Peyer's patch (tissue), 4 donors: ENCODE measurements around the gene GPX4. TPM values are rescaled to one million over a fixed set of nuclear protein-coding genes. Genes with fewer than 3 reads are reported as not detected.

Source experiments
- DNase-seq, 3 donors: peaks; one replicate each; pipeline ENCODE4 v3.0.0-alpha.2; 2017 to 2019
- H3K27ac ChIP-seq, 4 donors: fragments of 200-600 bp; sonication (generic); one replicate each; pipeline ENCODE4 v1.5.1; 2016 to 2019
- H3K27me3 ChIP-seq, 2 donors: fragments of 200-600 bp; sonication (generic); one replicate each; pipeline ENCODE4 v1.5.1; 2019
- H3K36me3 ChIP-seq, 3 donors: fragments of 200-600 bp; sonication (generic); one replicate each; pipeline ENCODE4 v1.5.1; 2016 to 2019
- H3K4me1 ChIP-seq, 4 donors: fragments of 200-600 bp; sonication (generic); one replicate each; pipeline ENCODE4 v1.5.1; 2016 to 2019
- H3K4me3 ChIP-seq, 4 donors: fragments of 200-600 bp; sonication (generic); 1 replicate in 3 of 4; 2 replicates in 1 of 4; pipeline ENCODE4 v1.5.1; 2016 to 2019; ENCODE audit warnings: mild to moderate bottlenecking in 1 of 4
- H3K9me3 ChIP-seq, 4 donors: fragments of 200-600 bp; sonication (generic); one replicate each; pipeline ENCODE4 v1.5.1; 2016 to 2019; ENCODE audit warnings: mild to moderate bottlenecking in 1 of 4
- POLR2A ChIP-seq, 2 donors: fragments of 450-650 bp; IDR thresholded peaks; one replicate each; pipeline ENCODE4 v1.5.1; 2017; ENCODE audit warnings: antibody characterized with exemption in 2 of 2, mild to moderate bottlenecking in 2 of 2, moderate library complexity in 2 of 2
- total RNA-seq, 4 donors: library from RNA; depleted of rRNA; stranded (reverse); fragments of >200 nt; gene quantifications; one replicate each; pipeline ENCODE4 v1.1.0, GENCODE V29; 2016
- TF ChIP-seq, protein P1 (sequence below), 6 experiments: fragments of 450-650 bp in 4 of 6; fragments of 200-600 bp in 2 of 6; sonication (generic) in 1 of 6; IDR thresholded peaks; one replicate each; pipeline ENCODE4 v1.5.1; 2017 to 2019; ENCODE audit warnings: antibody characterized with exemption in 6 of 6, mild to moderate bottlenecking in 3 of 6, moderate library complexity in 1 of 6

The GPX4 gene
- total RNA-seq, 4 donors from 2014 or later, result 258 to 493 (median 326) TPM

- TF ChIP-seq POLR2A (IDR thresholded peaks at IDR 0.05), result no peak
- TF ChIP-seq, protein P1, sequence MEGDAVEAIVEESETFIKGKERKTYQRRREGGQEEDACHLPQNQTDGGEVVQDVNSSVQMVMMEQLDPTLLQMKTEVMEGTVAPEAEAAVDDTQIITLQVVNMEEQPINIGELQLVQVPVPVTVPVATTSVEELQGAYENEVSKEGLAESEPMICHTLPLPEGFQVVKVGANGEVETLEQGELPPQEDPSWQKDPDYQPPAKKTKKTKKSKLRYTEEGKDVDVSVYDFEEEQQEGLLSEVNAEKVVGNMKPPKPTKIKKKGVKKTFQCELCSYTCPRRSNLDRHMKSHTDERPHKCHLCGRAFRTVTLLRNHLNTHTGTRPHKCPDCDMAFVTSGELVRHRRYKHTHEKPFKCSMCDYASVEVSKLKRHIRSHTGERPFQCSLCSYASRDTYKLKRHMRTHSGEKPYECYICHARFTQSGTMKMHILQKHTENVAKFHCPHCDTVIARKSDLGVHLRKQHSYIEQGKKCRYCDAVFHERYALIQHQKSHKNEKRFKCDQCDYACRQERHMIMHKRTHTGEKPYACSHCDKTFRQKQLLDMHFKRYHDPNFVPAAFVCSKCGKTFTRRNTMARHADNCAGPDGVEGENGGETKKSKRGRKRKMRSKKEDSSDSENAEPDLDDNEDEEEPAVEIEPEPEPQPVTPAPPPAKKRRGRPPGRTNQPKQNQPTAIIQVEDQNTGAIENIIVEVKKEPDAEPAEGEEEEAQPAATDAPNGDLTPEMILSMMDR (IDR thresholded peaks at IDR 0.05), result no peak
- Histone ChIP-seq H3K27me3 (peaks cover 0 to 21% of the 10 kb centered on the region in 2 donors), H3K36me3 (no peaks in the 10 kb centered on the region), H3K4me3 (no peak overlapping the region), H3K27ac (no peak overlapping the region), H3K9me3 (no peaks in the 10 kb centered on the region), H3K4me1 (peaks cover 0 to 40% (median 25%) of the 10 kb centered on the region in 4 donors)
- DNase-seq, result no peak
Measured at GRCh38 chr19:1063909-1064660, 39.7 kb upstream of the GPX4 start.

- Histone ChIP-seq H3K36me3 (no peaks in the 10 kb centered on the region), H3K27me3 (peaks cover 0 to 21% of the 10 kb centered on the region in 2 donors), H3K27ac (peak overlapping the region in 3 of 4 donors; percentile 60 to 71 (median 66)), H3K9me3 (no peaks in the 10 kb centered on the region), H3K4me1 (peaks cover 0 to 48% (median 28%) of the 10 kb centered on the region in 4 donors), H3K4me3 (peak overlapping the region in 2 of 4 donors; percentile 0 to 16)
- TF ChIP-seq POLR2A (IDR thresholded peaks at IDR 0.05), result no peak
- TF ChIP-seq, protein P1 (IDR thresholded peaks at IDR 0.05), result peak; percentile 86 to 93 (median 90)
- DNase-seq, result peak; percentile 68 to 87 (median 87)
Measured at GRCh38 chr19:1064661-1065605, 38.9 kb upstream of the GPX4 start.

DNA sequence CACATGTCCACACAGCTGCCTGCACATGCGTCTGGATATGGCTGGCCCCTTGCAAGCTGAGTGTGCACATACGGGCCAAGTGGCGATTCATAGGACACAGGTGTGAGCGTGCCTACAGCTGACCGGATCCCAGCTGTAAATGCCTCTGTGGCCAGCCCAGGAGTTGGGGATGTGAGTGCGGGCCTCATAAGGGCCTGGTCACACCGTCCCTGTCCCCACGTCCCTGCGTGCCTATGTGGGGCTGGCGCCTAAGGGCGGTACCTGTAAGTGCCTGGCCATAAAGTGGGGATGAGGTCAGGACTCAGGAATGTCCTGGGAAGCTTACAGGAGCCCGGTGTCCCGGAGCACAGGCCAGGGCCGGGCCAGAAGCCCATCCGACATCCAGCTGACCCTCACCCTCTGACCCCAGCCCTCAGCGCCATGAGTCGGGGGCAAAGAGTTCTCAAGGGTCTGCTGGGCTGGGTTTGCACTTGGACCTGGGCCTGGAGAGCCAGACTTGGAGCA, 38.1 kb upstream of the GPX4 start:
- TF ChIP-seq POLR2A (IDR thresholded peaks at IDR 0.05), result peak in 1 of 2 donors; percentile 46
- TF ChIP-seq, protein P1 (IDR thresholded peaks at IDR 0.05), result no peak
- Histone ChIP-seq H3K4me1 (peaks cover 0 to 51% (median 31%) of the 10 kb centered on the region in 4 donors), H3K27me3 (peaks cover 0 to 25% of the 10 kb centered on the region in 2 donors), H3K27ac (peak overlapping the region in 3 of 4 donors; percentile 66 to 76 (median 71)), H3K36me3 (no peaks in the 10 kb centered on the region), H3K9me3 (no peaks in the 10 kb centered on the region), H3K4me3 (peak overlapping the region in 2 of 4 donors; percentile 1 to 58)
- peak in 2 of 3 donors; percentile 83 to 86 for DNase-seq

DNA sequence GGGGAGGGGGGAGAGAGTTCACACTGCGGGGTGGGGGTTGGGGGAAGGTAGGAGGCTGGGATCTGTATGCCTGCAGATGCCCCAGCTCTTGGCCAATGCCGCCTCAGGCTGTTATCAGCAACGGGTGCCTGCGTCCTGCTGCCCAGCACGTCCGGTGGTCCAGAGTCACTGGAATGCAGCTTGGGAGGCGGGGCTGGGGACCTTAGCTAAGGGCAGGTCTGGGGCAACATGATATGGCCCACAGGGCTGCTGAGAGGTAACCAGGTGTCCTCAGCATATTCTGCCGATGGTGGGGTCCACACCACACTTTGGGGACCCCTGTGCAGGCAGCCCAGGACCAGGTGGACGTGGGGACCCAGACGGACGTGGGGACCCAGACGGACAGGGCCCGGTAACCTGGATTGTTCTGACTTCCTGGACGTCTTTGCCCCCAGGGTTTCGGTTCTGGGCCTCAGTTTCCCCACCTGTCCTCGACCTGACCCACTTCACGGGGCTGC, 37.5 kb upstream of the GPX4 start:
- DNase-seq, result peak in 1 of 3 donors; percentile 56
- H3K36me3 ChIP-seq, result no peaks in the 10 kb centered on the region
- H3K4me3 ChIP-seq, result peak overlapping the region; percentile 56 to 75 (median 64)
- peak overlapping the region; percentile 76 to 99 (median 84) for H3K27ac ChIP-seq
- peaks cover 0 to 32% of the 10 kb centered on the region in 2 donors for H3K27me3 ChIP-seq
- H3K9me3 ChIP-seq, result no peaks in the 10 kb centered on the region
- TF ChIP-seq POLR2A (IDR thresholded peaks at IDR 0.05), result no peak
- TF ChIP-seq, protein P1 (IDR thresholded peaks at IDR 0.05), result no peak
- peaks cover 0 to 57% (median 34%) of the 10 kb centered on the region in 4 donors for H3K4me1 ChIP-seq

DNA sequence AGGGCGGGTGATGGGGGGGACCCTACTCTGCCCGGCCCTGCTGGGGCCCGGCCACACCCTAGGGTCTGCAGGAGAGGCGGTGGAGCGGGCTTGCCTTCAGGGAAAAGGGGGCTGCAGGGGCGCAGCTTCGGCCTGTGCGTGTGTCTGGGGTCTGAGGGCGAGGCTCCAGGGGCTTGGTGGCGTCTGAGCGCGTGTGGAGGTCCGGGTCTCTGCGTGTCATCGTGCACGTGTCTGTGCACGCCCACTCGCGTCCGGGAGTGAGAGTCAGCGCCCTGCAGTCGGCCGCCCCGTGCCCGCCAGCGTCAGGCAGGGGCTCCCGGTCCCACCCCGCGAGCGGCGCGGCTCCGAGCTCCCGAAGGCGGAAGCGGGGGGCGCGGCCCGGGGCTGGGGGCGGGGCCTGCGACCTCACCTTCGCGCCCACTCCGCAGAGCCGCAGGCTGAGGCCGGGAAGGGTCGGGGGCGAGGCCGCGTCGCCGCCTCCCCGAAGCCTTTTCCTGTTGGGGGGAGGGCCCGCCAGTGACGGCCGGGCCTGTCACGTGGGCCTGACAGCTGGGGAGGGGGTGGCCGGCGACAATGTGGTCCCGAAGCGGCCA, 37.0 kb upstream of the GPX4 start, which contains the start of gene ARHGAP45:
Gene ARHGAP45 (plus strand): TSS at position 420 of the 593 bp plus-strand sequence. CDS start 239 bp downstream, outside the sequence.
- H3K4me3 ChIP-seq, result peak within 1 kb of the TSS; percentile 56 to 75 (median 64)
- TF ChIP-seq, protein P1 (IDR thresholded peaks at IDR 0.05), result no peak
- TF ChIP-seq POLR2A (IDR thresholded peaks at IDR 0.05), result no peak
- no peaks in the 10 kb centered on the region for H3K9me3 ChIP-seq
- H3K27ac ChIP-seq, result peak within 1 kb of the TSS; percentile 76 to 99 (median 84)
- peaks cover 0 to 37% of the 10 kb centered on the region in 2 donors for H3K27me3 ChIP-seq
- no peaks in the 10 kb centered on the region for H3K36me3 ChIP-seq
- H3K4me1 ChIP-seq, result peaks cover 0 to 61% (median 35%) of the 10 kb centered on the region in 4 donors
- DNase-seq, result peak; percentile 73 to 92 (median 86)
